ENCODE data around the gene IMMP2L.

DNA sequence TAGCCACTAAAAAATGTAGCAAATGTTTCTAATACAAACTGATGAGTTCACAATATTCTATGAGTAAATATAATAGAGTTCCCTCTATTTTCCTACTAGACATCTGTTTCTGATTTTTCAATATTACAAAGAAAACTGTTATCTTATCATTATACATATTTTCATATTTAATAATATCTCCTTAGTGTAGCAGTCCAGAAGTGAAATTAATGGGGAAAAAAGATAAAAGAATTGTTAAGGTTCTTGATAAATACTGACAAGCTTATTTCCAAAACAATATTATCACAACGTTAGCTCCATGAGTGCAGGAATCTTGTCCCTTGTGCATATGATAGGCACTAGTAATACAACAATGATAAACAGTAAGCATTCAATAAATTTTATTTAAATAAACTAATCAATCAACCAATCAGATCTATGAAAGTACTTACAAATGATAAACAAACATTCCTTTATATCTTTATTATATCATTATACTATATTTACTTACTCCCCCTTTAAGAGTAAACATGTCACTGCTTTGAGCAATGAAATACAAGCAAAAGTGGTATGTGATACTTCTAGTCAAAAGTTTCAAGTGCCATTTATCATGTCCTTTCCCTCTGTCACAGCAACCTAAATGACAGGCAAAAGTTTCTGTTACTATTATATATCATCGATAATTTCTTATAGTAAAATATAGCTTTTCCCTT is 103.1 kb downstream of the IMMP2L start:
- TF ChIP-seq, protein P1, sequence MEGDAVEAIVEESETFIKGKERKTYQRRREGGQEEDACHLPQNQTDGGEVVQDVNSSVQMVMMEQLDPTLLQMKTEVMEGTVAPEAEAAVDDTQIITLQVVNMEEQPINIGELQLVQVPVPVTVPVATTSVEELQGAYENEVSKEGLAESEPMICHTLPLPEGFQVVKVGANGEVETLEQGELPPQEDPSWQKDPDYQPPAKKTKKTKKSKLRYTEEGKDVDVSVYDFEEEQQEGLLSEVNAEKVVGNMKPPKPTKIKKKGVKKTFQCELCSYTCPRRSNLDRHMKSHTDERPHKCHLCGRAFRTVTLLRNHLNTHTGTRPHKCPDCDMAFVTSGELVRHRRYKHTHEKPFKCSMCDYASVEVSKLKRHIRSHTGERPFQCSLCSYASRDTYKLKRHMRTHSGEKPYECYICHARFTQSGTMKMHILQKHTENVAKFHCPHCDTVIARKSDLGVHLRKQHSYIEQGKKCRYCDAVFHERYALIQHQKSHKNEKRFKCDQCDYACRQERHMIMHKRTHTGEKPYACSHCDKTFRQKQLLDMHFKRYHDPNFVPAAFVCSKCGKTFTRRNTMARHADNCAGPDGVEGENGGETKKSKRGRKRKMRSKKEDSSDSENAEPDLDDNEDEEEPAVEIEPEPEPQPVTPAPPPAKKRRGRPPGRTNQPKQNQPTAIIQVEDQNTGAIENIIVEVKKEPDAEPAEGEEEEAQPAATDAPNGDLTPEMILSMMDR (IDR thresholded peaks at IDR 0.05; ENCODE audit: borderline replicate concordance, extremely low read depth, low read length, poor library complexity, severe bottlenecking), result no peak
- TF ChIP-seq EZH2 (IDR thresholded peaks at IDR 0.05; ENCODE audit: borderline replicate concordance, low read depth, low read length, severe bottlenecking), result no peak
